ACC112 (cell line): ENCODE data around the gene DSCAM.

Experiments used
- H2AFZ ChIP-seq: fragments of 200-600 bp; sonication (generic); one replicate; pipeline ENCODE4 v1.6.0; 2017; ENCODE audit warnings: antibody characterized with exemption, low read length; ENCODE audit not compliant: unreplicated experiment
- H3K27ac ChIP-seq: fragments of 200-600 bp; sonication (generic); 2 replicates; pipeline ENCODE4 v1.5.1; 2014; ENCODE audit warnings: low read depth, mild to moderate bottlenecking, antibody characterized with exemption, low read length, moderate library complexity
- H3K27me3 ChIP-seq: fragments of 200-600 bp; sonication (generic); 2 replicates; pipeline ENCODE4 v1.6.1; 2014; ENCODE audit warnings: mild to moderate bottlenecking, antibody characterized with exemption, low read length, moderate library complexity, mixed read lengths; ENCODE audit not compliant: insufficient read depth
- H3K36me3 ChIP-seq: fragments of 200-600 bp; sonication (generic); 2 replicates; pipeline ENCODE4 v1.6.1; 2016; ENCODE audit warnings: mild to moderate bottlenecking, antibody characterized with exemption, low read length, moderate library complexity, mixed read lengths; ENCODE audit not compliant: insufficient read depth
- H3K4me1 ChIP-seq: fragments of 200-600 bp; sonication (generic); one replicate; pipeline ENCODE4 v1.6.1; 2016; ENCODE audit warnings: low read length, mixed read lengths; ENCODE audit not compliant: insufficient read depth, unreplicated experiment, control insufficient read depth
- H3K4me3 ChIP-seq: fragments of 200-600 bp; sonication (generic); 2 replicates; pipeline ENCODE4 v1.5.1; 2014; ENCODE audit warnings: mild to moderate bottlenecking, low read depth, low read length
- H3K79me2 ChIP-seq: fragments of 200-600 bp; sonication (generic); one replicate; pipeline ENCODE4 v1.6.0; 2016; ENCODE audit warnings: low read length; ENCODE audit not compliant: control insufficient read depth, unreplicated experiment, insufficient read depth

Gene DSCAM

GRCh38 chr21:40235528-40235927 is 611.4 kb downstream of the DSCAM start:
- Histone ChIP-seq H3K36me3 (no peaks in the 10 kb centered on the region), H3K4me1 (no peaks in the 10 kb centered on the region), H3K27ac (no peak overlapping the region), H3K79me2 (no peaks in the 10 kb centered on the region), H2AFZ (no peak overlapping the region), H3K4me3 (no peak overlapping the region), H3K27me3 (no peaks in the 10 kb centered on the region)

- Histone ChIP-seq H3K4me3 (no peak overlapping the region), H3K27me3 (no peaks in the 10 kb centered on the region), H3K27ac (no peak overlapping the region), H2AFZ (no peak overlapping the region), H3K36me3 (no peaks in the 10 kb centered on the region), H3K79me2 (no peaks in the 10 kb centered on the region), H3K4me1 (no peaks in the 10 kb centered on the region)
Observed at GRCh38 chr21:40231979-40232378, 615.0 kb downstream of the DSCAM start.

- Histone ChIP-seq H3K27me3 (no peaks in the 10 kb centered on the region), H3K79me2 (no peaks in the 10 kb centered on the region), H3K4me1 (no peaks in the 10 kb centered on the region), H2AFZ (no peak overlapping the region), H3K4me3 (no peak overlapping the region), H3K27ac (no peak overlapping the region), H3K36me3 (no peaks in the 10 kb centered on the region)
Observed at GRCh38 chr21:40227096-40227495, 619.9 kb downstream of the DSCAM start.

GRCh38 chr21:40215941-40216340 is 631.0 kb downstream of the DSCAM start:
- no peak overlapping the region for H3K27ac ChIP-seq
- H3K4me3 ChIP-seq = no peak overlapping the region
- no peak overlapping the region for H2AFZ ChIP-seq
- H3K36me3 ChIP-seq = no peaks in the 10 kb centered on the region
- no peaks in the 10 kb centered on the region for H3K79me2 ChIP-seq
- H3K4me1 ChIP-seq = no peaks in the 10 kb centered on the region
- no peaks in the 10 kb centered on the region for H3K27me3 ChIP-seq

- Histone ChIP-seq H2AFZ (no peak overlapping the region), H3K4me1 (no peaks in the 10 kb centered on the region), H3K27me3 (no peaks in the 10 kb centered on the region), H3K79me2 (no peaks in the 10 kb centered on the region), H3K27ac (no peak overlapping the region), H3K36me3 (no peaks in the 10 kb centered on the region), H3K4me3 (no peak overlapping the region)
Observed at GRCh38 chr21:40210251-40210650, 636.7 kb downstream of the DSCAM start.

- Histone ChIP-seq H2AFZ (no peak overlapping the region), H3K4me1 (no peaks in the 10 kb centered on the region), H3K79me2 (no peaks in the 10 kb centered on the region), H3K27ac (no peak overlapping the region), H3K4me3 (no peak overlapping the region), H3K36me3 (no peaks in the 10 kb centered on the region), H3K27me3 (no peaks in the 10 kb centered on the region)
Observed at GRCh38 chr21:40208948-40209345, 638.0 kb downstream of the DSCAM start.

GRCh38 chr21:40208206-40208947 is 638.6 kb downstream of the DSCAM start:
- H3K27ac ChIP-seq = no peak overlapping the region
- H3K79me2 ChIP-seq = no peaks in the 10 kb centered on the region
- H3K36me3 ChIP-seq = no peaks in the 10 kb centered on the region
- no peaks in the 10 kb centered on the region for H3K27me3 ChIP-seq
- no peak overlapping the region for H2AFZ ChIP-seq
- H3K4me3 ChIP-seq = no peak overlapping the region
- H3K4me1 ChIP-seq = no peaks in the 10 kb centered on the region

GRCh38 chr21:40200946-40201345 is 646.0 kb downstream of the DSCAM start:
- Histone ChIP-seq H3K79me2 (no peaks in the 10 kb centered on the region), H3K4me3 (no peak overlapping the region), H3K4me1 (no peaks in the 10 kb centered on the region), H3K27me3 (no peaks in the 10 kb centered on the region), H3K27ac (no peak overlapping the region), H3K36me3 (no peaks in the 10 kb centered on the region), H2AFZ (no peak overlapping the region)

GRCh38 chr21:40200126-40200525 is 646.8 kb downstream of the DSCAM start:
- Histone ChIP-seq H2AFZ (no peak overlapping the region), H3K27me3 (no peaks in the 10 kb centered on the region), H3K27ac (no peak overlapping the region), H3K36me3 (no peaks in the 10 kb centered on the region), H3K4me3 (no peak overlapping the region), H3K4me1 (no peaks in the 10 kb centered on the region), H3K79me2 (no peaks in the 10 kb centered on the region)

GRCh38 chr21:40194185-40194980 is 652.6 kb downstream of the DSCAM start:
- Histone ChIP-seq H3K36me3 (no peaks in the 10 kb centered on the region), H3K4me1 (no peaks in the 10 kb centered on the region), H3K27me3 (no peaks in the 10 kb centered on the region), H3K27ac (no peak overlapping the region), H2AFZ (no peak overlapping the region), H3K4me3 (no peak overlapping the region), H3K79me2 (no peaks in the 10 kb centered on the region)

GRCh38 chr21:40191616-40192015 is 655.3 kb downstream of the DSCAM start:
- Histone ChIP-seq H3K27me3 (no peaks in the 10 kb centered on the region), H3K4me1 (no peaks in the 10 kb centered on the region), H3K4me3 (no peak overlapping the region), H2AFZ (no peak overlapping the region), H3K79me2 (no peaks in the 10 kb centered on the region), H3K36me3 (no peaks in the 10 kb centered on the region), H3K27ac (no peak overlapping the region)
